ENCODE data around the gene WSCD2. TPM values are rescaled to one million over a fixed set of nuclear protein-coding genes. Genes with fewer than 3 reads are reported as not detected.

The WSCD2 gene
- total and polyA plus RNA-seq, 3 donors from 2014 or later, result 0.50 to 1.7 (median 0.94) TPM

GRCh38 chr12:108254030-108254429 is 124.9 kb downstream of the WSCD2 start:
- H3K27ac ChIP-seq, result no peak overlapping the region
- no peak for DNase-seq
- WGBS, 2 donors, result 64 to 69% methylated on average over 5 of the region's 5 CpGs
- H3K4me1 ChIP-seq, result no peaks in the 10 kb centered on the region
- H3K27me3 ChIP-seq, result no peaks in the 10 kb centered on the region
- H3K36me3 ChIP-seq (ENCODE audit: low read depth, missing control alignments), result no peaks in the 10 kb centered on the region
- no peaks in the 10 kb centered on the region for H3K9me3 ChIP-seq
- no peak for TF ChIP-seq POLR2A (IDR thresholded peaks at IDR 0.05)
- TF ChIP-seq, protein P1, sequence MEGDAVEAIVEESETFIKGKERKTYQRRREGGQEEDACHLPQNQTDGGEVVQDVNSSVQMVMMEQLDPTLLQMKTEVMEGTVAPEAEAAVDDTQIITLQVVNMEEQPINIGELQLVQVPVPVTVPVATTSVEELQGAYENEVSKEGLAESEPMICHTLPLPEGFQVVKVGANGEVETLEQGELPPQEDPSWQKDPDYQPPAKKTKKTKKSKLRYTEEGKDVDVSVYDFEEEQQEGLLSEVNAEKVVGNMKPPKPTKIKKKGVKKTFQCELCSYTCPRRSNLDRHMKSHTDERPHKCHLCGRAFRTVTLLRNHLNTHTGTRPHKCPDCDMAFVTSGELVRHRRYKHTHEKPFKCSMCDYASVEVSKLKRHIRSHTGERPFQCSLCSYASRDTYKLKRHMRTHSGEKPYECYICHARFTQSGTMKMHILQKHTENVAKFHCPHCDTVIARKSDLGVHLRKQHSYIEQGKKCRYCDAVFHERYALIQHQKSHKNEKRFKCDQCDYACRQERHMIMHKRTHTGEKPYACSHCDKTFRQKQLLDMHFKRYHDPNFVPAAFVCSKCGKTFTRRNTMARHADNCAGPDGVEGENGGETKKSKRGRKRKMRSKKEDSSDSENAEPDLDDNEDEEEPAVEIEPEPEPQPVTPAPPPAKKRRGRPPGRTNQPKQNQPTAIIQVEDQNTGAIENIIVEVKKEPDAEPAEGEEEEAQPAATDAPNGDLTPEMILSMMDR (IDR thresholded peaks at IDR 0.05), result no peak
- intact Hi-C loops (cut with DNase I; ENCODE audit: low total_unique reads), result no loop called here
- H3K4me3 ChIP-seq, result no peak overlapping the region

DNA sequence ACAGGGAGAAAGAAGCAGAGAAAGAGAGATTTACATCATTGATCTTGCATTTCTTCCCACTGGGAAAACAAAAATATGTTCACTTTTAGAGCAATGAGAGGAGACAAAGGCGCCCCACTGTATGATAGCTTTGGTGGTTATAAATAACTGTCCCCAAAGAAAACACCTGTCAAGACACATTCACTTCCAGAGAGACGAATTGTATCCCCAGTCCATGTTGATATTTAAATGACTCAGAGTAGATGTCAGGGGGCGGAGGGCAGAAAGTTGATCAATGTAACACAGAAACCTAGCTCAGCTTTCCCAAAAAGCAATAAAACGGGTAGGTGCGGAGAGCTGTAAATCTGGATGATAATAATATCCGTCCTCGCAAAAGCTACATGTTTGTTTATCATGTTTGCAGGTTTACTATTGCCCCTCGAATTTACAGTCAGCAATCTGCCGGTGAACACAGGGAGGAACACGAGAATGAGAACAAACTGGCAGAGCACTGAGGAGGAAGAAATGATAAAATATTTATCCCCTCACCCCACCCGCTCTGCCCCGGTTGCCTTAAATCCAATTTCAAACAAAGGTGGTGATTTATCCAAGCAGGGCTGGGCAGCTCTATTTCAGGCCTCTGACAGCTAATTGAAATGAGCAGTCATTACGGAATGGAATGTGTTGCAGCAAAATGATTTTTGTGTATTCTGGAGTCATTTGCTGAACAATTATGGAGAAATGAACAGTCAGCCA is 125.6 kb downstream of the WSCD2 start:
- no peak overlapping the region for H3K27ac ChIP-seq
- no peak for DNase-seq
- no peaks in the 10 kb centered on the region for H3K4me1 ChIP-seq
- no peaks in the 10 kb centered on the region for H3K36me3 ChIP-seq (ENCODE audit: low read depth, missing control alignments)
- H3K9me3 ChIP-seq, result no peaks in the 10 kb centered on the region
- H3K27me3 ChIP-seq, result no peaks in the 10 kb centered on the region
- 50 to 58% methylated on average over 13 of the region's 13 CpGs for WGBS, 2 donors
- intact Hi-C loops (cut with DNase I; ENCODE audit: low total_unique reads), result no loop called here
- no peak overlapping the region for H3K4me3 ChIP-seq
- TF ChIP-seq, protein P1 (IDR thresholded peaks at IDR 0.05), result no peak
- TF ChIP-seq POLR2A (IDR thresholded peaks at IDR 0.05), result no peak

- Histone ChIP-seq H3K9me3 (no peaks in the 10 kb centered on the region), H3K27ac (no peak overlapping the region), H3K27me3 (no peaks in the 10 kb centered on the region), H3K4me3 (no peak overlapping the region), H3K4me1 (no peaks in the 10 kb centered on the region), H3K36me3 (ENCODE audit: low read depth, missing control alignments) (no peaks in the 10 kb centered on the region)
- intact Hi-C loops (cut with DNase I; ENCODE audit: low total_unique reads), result no loop called here
- TF ChIP-seq, protein P1 (IDR thresholded peaks at IDR 0.05), result no peak
- no peak for TF ChIP-seq POLR2A (IDR thresholded peaks at IDR 0.05)
- WGBS, 2 donors, result 74 to 75% methylated on average over 3 of the region's 3 CpGs
- DNase-seq, result no peak
Measured at GRCh38 chr12:108255252-108255602, 126.1 kb downstream of the WSCD2 start.

- Histone ChIP-seq H3K9me3 (no peaks in the 10 kb centered on the region), H3K36me3 (ENCODE audit: low read depth, missing control alignments) (no peaks in the 10 kb centered on the region), H3K27me3 (no peaks in the 10 kb centered on the region), H3K27ac (no peak overlapping the region), H3K4me3 (no peak overlapping the region), H3K4me1 (no peaks in the 10 kb centered on the region)
- WGBS, 2 donors, result 55 to 67% methylated on average over 1 to 3 of the region's 3 CpGs
- no peak for TF ChIP-seq POLR2A (IDR thresholded peaks at IDR 0.05)
- TF ChIP-seq, protein P1 (IDR thresholded peaks at IDR 0.05), result no peak
- intact Hi-C loops (cut with DNase I; ENCODE audit: low total_unique reads), result no loop called here
- no peak for DNase-seq
Measured at GRCh38 chr12:108257004-108257403, 127.9 kb downstream of the WSCD2 start.

GRCh38 chr12:108257610-108258106 is 128.6 kb downstream of the WSCD2 start:
- DNase-seq, result no peak
- no peak for TF ChIP-seq POLR2A (IDR thresholded peaks at IDR 0.05)
- TF ChIP-seq, protein P1 (IDR thresholded peaks at IDR 0.05), result no peak
- Histone ChIP-seq H3K4me1 (no peaks in the 10 kb centered on the region), H3K9me3 (no peaks in the 10 kb centered on the region), H3K27ac (no peak overlapping the region), H3K27me3 (no peaks in the 10 kb centered on the region), H3K36me3 (ENCODE audit: low read depth, missing control alignments) (no peaks in the 10 kb centered on the region), H3K4me3 (no peak overlapping the region)
- intact Hi-C loops (cut with DNase I; ENCODE audit: low total_unique reads), result no loop called here
- WGBS, 2 donors, result 78 to 90% methylated on average over 4 of the region's 4 CpGs
